ENCODE results near the gene CTIF. TPM values are rescaled to one million over a fixed set of nuclear protein-coding genes. Genes with fewer than 3 reads are reported as not detected.
"Not testable (repeated sequence)": the region's sequence is repeated elsewhere in the genome, so short reads cannot be mapped to it uniquely, and the experiment has no call there.

Gene CTIF
- total and polyA plus RNA-seq, 2 experiments from 2014 or later = 8.6 to 14.4 TPM

DNA sequence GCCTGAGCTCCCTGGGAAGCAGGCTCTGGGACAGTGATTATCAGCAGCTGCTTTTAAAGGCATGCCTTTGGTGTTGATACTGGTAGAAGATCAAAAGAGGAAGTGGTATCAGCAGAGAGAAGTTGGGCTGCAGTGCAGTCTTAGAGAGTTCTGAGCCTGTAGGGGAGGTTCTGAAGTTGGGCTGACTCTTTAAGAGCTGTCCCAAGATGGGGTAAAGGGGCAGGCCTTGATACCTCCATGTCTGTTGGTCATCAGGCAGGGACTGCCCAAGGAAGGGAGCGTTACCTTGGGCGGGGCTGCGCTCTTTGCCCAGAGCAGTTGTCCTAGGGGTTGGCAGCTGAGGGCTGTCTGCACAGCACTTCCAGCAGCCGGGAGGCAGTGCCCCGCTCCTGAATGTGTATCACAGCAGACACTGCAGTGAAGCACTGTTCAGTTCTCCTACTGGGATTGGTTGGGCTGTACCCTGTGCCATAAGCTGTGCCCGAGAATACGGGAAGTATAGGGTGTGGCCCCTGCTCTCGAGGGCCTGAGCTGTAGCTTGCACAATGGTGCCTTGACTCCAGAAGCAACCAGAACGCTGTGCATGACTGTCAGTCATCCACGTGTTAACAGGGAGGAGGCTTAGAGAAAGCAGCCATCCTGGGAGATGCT, 177.0 kb downstream of the CTIF start (continued):
- TF ChIP-seq POLR2AphosphoS5 (IDR thresholded peaks at IDR 0.05; ENCODE audit: low read depth) (no peak), EZH2phosphoT487 (IDR thresholded peaks at IDR 0.05; ENCODE audit: unreplicated experiment) (no peak), STAT1 (IDR thresholded peaks at IDR 0.05; ENCODE audit: unreplicated experiment) (no peak), ZNF114 (CRISPR knock-in tag; IDR thresholded peaks at IDR 0.05) (no peak), EZH2 (IDR thresholded peaks at IDR 0.05; ENCODE audit: low read depth, unreplicated experiment) (no peak)
- TF ChIP-seq, protein P1, sequence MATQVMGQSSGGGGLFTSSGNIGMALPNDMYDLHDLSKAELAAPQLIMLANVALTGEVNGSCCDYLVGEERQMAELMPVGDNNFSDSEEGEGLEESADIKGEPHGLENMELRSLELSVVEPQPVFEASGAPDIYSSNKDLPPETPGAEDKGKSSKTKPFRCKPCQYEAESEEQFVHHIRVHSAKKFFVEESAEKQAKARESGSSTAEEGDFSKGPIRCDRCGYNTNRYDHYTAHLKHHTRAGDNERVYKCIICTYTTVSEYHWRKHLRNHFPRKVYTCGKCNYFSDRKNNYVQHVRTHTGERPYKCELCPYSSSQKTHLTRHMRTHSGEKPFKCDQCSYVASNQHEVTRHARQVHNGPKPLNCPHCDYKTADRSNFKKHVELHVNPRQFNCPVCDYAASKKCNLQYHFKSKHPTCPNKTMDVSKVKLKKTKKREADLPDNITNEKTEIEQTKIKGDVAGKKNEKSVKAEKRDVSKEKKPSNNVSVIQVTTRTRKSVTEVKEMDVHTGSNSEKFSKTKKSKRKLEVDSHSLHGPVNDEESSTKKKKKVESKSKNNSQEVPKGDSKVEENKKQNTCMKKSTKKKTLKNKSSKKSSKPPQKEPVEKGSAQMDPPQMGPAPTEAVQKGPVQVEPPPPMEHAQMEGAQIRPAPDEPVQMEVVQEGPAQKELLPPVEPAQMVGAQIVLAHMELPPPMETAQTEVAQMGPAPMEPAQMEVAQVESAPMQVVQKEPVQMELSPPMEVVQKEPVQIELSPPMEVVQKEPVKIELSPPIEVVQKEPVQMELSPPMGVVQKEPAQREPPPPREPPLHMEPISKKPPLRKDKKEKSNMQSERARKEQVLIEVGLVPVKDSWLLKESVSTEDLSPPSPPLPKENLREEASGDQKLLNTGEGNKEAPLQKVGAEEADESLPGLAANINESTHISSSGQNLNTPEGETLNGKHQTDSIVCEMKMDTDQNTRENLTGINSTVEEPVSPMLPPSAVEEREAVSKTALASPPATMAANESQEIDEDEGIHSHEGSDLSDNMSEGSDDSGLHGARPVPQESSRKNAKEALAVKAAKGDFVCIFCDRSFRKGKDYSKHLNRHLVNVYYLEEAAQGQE (IDR thresholded peaks at IDR 0.05; ENCODE audit: unreplicated experiment) = no peak
- TF ChIP-seq, protein P2, sequence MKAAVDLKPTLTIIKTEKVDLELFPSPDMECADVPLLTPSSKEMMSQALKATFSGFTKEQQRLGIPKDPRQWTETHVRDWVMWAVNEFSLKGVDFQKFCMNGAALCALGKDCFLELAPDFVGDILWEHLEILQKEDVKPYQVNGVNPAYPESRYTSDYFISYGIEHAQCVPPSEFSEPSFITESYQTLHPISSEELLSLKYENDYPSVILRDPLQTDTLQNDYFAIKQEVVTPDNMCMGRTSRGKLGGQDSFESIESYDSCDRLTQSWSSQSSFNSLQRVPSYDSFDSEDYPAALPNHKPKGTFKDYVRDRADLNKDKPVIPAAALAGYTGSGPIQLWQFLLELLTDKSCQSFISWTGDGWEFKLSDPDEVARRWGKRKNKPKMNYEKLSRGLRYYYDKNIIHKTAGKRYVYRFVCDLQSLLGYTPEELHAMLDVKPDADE (IDR thresholded peaks at IDR 0.05) = no peak

DNA sequence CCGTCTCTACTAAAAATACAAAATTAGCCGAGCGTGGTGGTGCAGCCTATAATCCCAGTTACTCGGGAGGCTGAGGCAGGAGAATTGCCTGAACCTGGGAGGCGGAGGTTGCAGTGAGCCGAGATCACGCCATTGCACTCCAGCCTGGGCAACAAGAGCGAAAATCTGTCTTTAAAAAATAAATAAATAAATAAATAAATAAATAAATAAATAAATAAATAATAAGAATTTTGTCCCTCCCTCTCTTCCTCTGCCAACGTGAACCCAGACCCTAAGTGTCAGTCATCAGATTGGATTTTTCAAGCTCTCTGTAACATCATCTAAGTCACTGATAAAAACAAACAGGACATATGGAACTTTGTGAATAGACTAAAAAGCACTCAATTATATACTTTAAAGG, 178.4 kb downstream of the CTIF start:
- not testable (repeated sequence) for H3K36me3 ChIP-seq (ENCODE audit: insufficient read depth); H3K9me2 ChIP-seq (ENCODE audit: insufficient read depth); H3K27me3 Mint-ChIP-seq (ENCODE audit: insufficient read depth, low read depth, poor library complexity); H3K27ac ChIP-seq (ENCODE audit: low read depth); H3K4me2 ChIP-seq; H3K4me1 ChIP-seq (ENCODE audit: insufficient read depth); H3F3A ChIP-seq (replicated peaks; ENCODE audit: low read depth); H3K27me3 ChIP-seq (ENCODE audit: insufficient read depth); H3K4me1 Mint-ChIP-seq; H3K27ac Mint-ChIP-seq; H2AFZ ChIP-seq; H4K20me1 ChIP-seq (replicated peaks; ENCODE audit: insufficient read depth); H3K4me3 Mint-ChIP-seq; DNase-seq (ENCODE audit: low spot score); ATAC-seq; H3K9me3 Mint-ChIP-seq; H3K4me3 ChIP-seq; H3K79me2 ChIP-seq (replicated peaks; ENCODE audit: insufficient read depth); H3K36me3 Mint-ChIP-seq (ENCODE audit: low read depth)

DNA sequence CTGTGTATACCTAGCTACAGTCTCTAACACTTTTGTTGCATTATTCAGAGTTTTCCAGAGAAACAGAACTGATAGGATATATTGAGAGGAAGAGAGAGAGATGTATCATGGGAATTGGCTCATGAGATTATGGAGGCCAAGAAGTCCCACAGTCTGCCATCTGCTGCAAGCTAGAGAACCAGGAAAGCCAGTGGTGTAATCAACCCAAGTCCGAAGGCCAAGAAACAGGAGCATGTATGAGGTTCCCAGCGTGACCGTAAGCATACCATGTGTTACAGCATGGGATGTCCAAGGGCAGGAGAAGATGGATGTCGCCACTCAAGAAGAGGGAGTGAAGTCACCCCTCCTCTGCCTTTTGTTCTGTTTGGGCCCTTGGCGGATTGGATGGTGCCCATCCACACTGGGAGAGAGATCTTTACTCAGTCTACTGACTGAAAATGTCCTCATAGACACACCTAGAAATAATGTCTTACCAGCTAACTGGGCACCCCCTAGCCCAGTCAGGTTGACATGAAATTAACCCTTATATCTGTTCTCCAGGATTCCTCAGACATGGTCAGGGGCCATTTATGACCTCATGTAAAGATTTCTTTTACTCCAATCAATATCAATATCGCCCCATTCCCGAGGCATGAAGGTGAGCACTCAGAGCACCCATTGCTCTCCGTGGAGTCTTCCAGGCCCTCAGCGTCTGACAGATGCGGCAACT, 179.6 kb downstream of the CTIF start:
- no peaks in the 10 kb centered on the region for H3K9me2 ChIP-seq (ENCODE audit: insufficient read depth)
- no peak overlapping the region for H2AFZ ChIP-seq
- H3K4me2 ChIP-seq = no peak overlapping the region
- ATAC-seq = no peak
- H3K27me3 ChIP-seq (ENCODE audit: insufficient read depth) = no peaks in the 10 kb centered on the region
- peaks cover 2% of the 10 kb centered on the region; the same call in 2 of the 3 replicates for H3K4me1 Mint-ChIP-seq
- no peak overlapping the region for H3K27ac ChIP-seq (ENCODE audit: low read depth)
- no peaks in the 10 kb centered on the region for H3K4me1 ChIP-seq (ENCODE audit: insufficient read depth)
- no peaks in the 10 kb centered on the region for H3K36me3 ChIP-seq (ENCODE audit: insufficient read depth)
- H3K4me3 ChIP-seq = no peak overlapping the region
- no peak overlapping the region for H3K27ac Mint-ChIP-seq
- no peak for DNase-seq (ENCODE audit: low spot score)
- H3K9me3 Mint-ChIP-seq = peaks cover 4% of the 10 kb centered on the region; the same call in 1 of the 3 replicates
- H3F3A ChIP-seq (replicated peaks; ENCODE audit: low read depth) = no peaks in the 10 kb centered on the region
- H3K79me2 ChIP-seq (replicated peaks; ENCODE audit: insufficient read depth) = no peaks in the 10 kb centered on the region
- no peaks in the 10 kb centered on the region for H4K20me1 ChIP-seq (replicated peaks; ENCODE audit: insufficient read depth)
- H3K27me3 Mint-ChIP-seq (ENCODE audit: insufficient read depth, low read depth, poor library complexity) = peaks cover 2% of the 10 kb centered on the region
- 0 out of 3 replicates have a peak, but pooled peaks cover 4% of the 10 kb centered on the region for H3K36me3 Mint-ChIP-seq (ENCODE audit: low read depth)
- H3K4me3 Mint-ChIP-seq = no peak overlapping the region
- no peak for TF ChIP-seq CREB1 (CRISPR knock-in tag; IDR thresholded peaks at IDR 0.05; ENCODE audit: low read depth)
- TF ChIP-seq, protein P2 (IDR thresholded peaks at IDR 0.05) = no peak
- no peak for TF ChIP-seq JUNB (IDR thresholded peaks at IDR 0.05; ENCODE audit: unreplicated experiment)
- TF ChIP-seq ZNF114 (CRISPR knock-in tag; IDR thresholded peaks at IDR 0.05) = no peak
- TF ChIP-seq, protein P3, sequence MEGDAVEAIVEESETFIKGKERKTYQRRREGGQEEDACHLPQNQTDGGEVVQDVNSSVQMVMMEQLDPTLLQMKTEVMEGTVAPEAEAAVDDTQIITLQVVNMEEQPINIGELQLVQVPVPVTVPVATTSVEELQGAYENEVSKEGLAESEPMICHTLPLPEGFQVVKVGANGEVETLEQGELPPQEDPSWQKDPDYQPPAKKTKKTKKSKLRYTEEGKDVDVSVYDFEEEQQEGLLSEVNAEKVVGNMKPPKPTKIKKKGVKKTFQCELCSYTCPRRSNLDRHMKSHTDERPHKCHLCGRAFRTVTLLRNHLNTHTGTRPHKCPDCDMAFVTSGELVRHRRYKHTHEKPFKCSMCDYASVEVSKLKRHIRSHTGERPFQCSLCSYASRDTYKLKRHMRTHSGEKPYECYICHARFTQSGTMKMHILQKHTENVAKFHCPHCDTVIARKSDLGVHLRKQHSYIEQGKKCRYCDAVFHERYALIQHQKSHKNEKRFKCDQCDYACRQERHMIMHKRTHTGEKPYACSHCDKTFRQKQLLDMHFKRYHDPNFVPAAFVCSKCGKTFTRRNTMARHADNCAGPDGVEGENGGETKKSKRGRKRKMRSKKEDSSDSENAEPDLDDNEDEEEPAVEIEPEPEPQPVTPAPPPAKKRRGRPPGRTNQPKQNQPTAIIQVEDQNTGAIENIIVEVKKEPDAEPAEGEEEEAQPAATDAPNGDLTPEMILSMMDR (conservative IDR thresholded peaks at IDR 0.05; ENCODE audit: low read depth in 2 of 2) = no peak
- TF ChIP-seq POLR2AphosphoS5 (IDR thresholded peaks at IDR 0.05; ENCODE audit: low read depth) = no peak
- TF ChIP-seq ZNF331 (CRISPR knock-in tag; IDR thresholded peaks at IDR 0.05; ENCODE audit: low read depth) = no peak
- TF ChIP-seq STAT1 (IDR thresholded peaks at IDR 0.05; ENCODE audit: unreplicated experiment) = no peak
